Endothelial cell (in vitro differentiated cells): ENCODE data around the gene ZNF121. TPM values are rescaled to one million over a fixed set of nuclear protein-coding genes. Genes with fewer than 3 reads are reported as not detected.
"Not testable (repeated sequence)": the region's sequence is repeated elsewhere in the genome, so short reads cannot be mapped to it uniquely, and the experiment has no call there.

Source experiments
- DNase-seq: peaks from one replicate; pipeline ENCODE4 v3.0.0; 2021; ENCODE audit warnings: low spot score
- H3K27ac Mint-ChIP-seq: one replicate; pipeline ENCODE4 v1.8.0; 2021; ENCODE audit warnings: mixed read lengths, inconsistent platforms; ENCODE audit not compliant: unreplicated experiment
- H3K27me3 Mint-ChIP-seq: one replicate; pipeline ENCODE4 v1.8.0; 2021; ENCODE audit warnings: mild to moderate bottlenecking, moderate library complexity, mixed read lengths, inconsistent platforms; ENCODE audit not compliant: unreplicated experiment
- H3K36me3 Mint-ChIP-seq: one replicate; pipeline ENCODE4 v1.8.0; 2021; ENCODE audit warnings: mild to moderate bottlenecking, low read depth, mixed read lengths, inconsistent platforms; ENCODE audit not compliant: unreplicated experiment
- H3K4me1 Mint-ChIP-seq: one replicate; pipeline ENCODE4 v1.8.0; 2021; ENCODE audit warnings: mild to moderate bottlenecking, mixed read lengths, inconsistent platforms; ENCODE audit not compliant: unreplicated experiment
- H3K4me3 Mint-ChIP-seq: one replicate; pipeline ENCODE4 v1.8.0; 2021; ENCODE audit warnings: mild to moderate bottlenecking, mixed read lengths, inconsistent platforms; ENCODE audit not compliant: unreplicated experiment
- H3K9me3 Mint-ChIP-seq: one replicate; pipeline ENCODE4 v1.8.0; 2021; ENCODE audit warnings: mixed read lengths, inconsistent platforms; ENCODE audit not compliant: unreplicated experiment
- CTCF ChIP-seq: fragments of 200-600 bp; sonication (generic); IDR thresholded peaks from one replicate; pipeline ENCODE4 v1.5.0; 2021; ENCODE audit warnings: antibody characterized with exemption; ENCODE audit not compliant: unreplicated experiment
- total RNA-seq: library from RNA; stranded (reverse); fragmentation: NEBNext Ultra II Directional; extraction: Animal tissue kit (Norgen Biotek cat#: 25700); gene quantifications from one replicate; pipeline ENCODE4 v1.2.1, GENCODE V29; 2021; ENCODE audit not compliant: unreplicated experiment

ZNF121 gene
- total RNA-seq, 1 donor from 2014 or later, result 52.1 TPM

- Mint-ChIP-seq H3K4me3 (peak overlapping the region; percentile 82), H3K36me3 (peaks cover 77% of the 10 kb centered on the region), H3K27ac (no peak overlapping the region), H3K27me3 (peaks cover 4% of the 10 kb centered on the region), H3K4me1 (no peaks in the 10 kb centered on the region), H3K9me3 (peaks cover 35% of the 10 kb centered on the region)
- DNase-seq, result no peak
- TF ChIP-seq CTCF, result no peak
These were observed 18.2 kb downstream of the ZNF121 start for GRCh38 chr19:9565900-9566705.

GRCh38 chr19:9552536-9553274 lies 31.6 kb downstream of the ZNF121 start:
- Mint-ChIP-seq H3K36me3 (peaks cover 21% of the 10 kb centered on the region), H3K4me3 (no peak overlapping the region), H3K9me3 (peaks cover 6% of the 10 kb centered on the region), H3K27me3 (peaks cover 4% of the 10 kb centered on the region), H3K4me1 (no peaks in the 10 kb centered on the region), H3K27ac (no peak overlapping the region)
- DNase-seq, result no peak
- TF ChIP-seq CTCF, result no peak

- H3K4me3 Mint-ChIP-seq, result no peak overlapping the region
- no peak overlapping the region for H3K27ac Mint-ChIP-seq
- DNase-seq, result no peak
- H3K36me3 Mint-ChIP-seq, result peaks cover 27% of the 10 kb centered on the region
- no peaks in the 10 kb centered on the region for H3K4me1 Mint-ChIP-seq
- H3K27me3 Mint-ChIP-seq, result peaks cover 4% of the 10 kb centered on the region
- peaks cover 11% of the 10 kb centered on the region for H3K9me3 Mint-ChIP-seq
- no peak for TF ChIP-seq CTCF
These were observed 36.4 kb downstream of the ZNF121 start for GRCh38 chr19:9547870-9548269.

GRCh38 chr19:9541281-9541680 lies 43.0 kb downstream of the ZNF121 start:
- not testable (repeated sequence) for H3K27ac Mint-ChIP-seq, DNase-seq, H3K4me3 Mint-ChIP-seq
- Mint-ChIP-seq H3K36me3 (peaks cover 24% of the 10 kb centered on the region), H3K4me1 (peaks cover 20% of the 10 kb centered on the region), H3K27me3 (peaks cover 13% of the 10 kb centered on the region), H3K9me3 (peaks cover 15% of the 10 kb centered on the region)

- Mint-ChIP-seq H3K27me3 (peaks cover 15% of the 10 kb centered on the region), H3K4me1 (peaks cover 20% of the 10 kb centered on the region), H3K4me3 (peak overlapping the region; percentile 99), H3K9me3 (peaks cover 27% of the 10 kb centered on the region), H3K36me3 (peaks cover 36% of the 10 kb centered on the region), H3K27ac (peak overlapping the region; percentile 86)
- not testable (repeated sequence) for DNase-seq
These were observed 44.4 kb downstream of the ZNF121 start for GRCh38 chr19:9539921-9540320.

GRCh38 chr19:9539201-9539600 lies 45.1 kb downstream of the ZNF121 start:
- peak overlapping the region; percentile 99 for H3K4me3 Mint-ChIP-seq
- peaks cover 17% of the 10 kb centered on the region for H3K27me3 Mint-ChIP-seq
- H3K27ac Mint-ChIP-seq, result peak overlapping the region; percentile 100
- H3K4me1 Mint-ChIP-seq, result peaks cover 20% of the 10 kb centered on the region
- not testable (repeated sequence) for DNase-seq
- H3K9me3 Mint-ChIP-seq, result peaks cover 29% of the 10 kb centered on the region
- H3K36me3 Mint-ChIP-seq, result peaks cover 44% of the 10 kb centered on the region
